Testis (tissue), 2 donors: ENCODE measurements around the gene CD74.

Source experiments
- POLR2A ChIP-seq: fragments of 450-650 bp; IDR thresholded peaks from one replicate; pipeline ENCODE4 v1.6.1; 2017; ENCODE audit warnings: antibody characterized with exemption, mild to moderate bottlenecking, moderate library complexity
- TF ChIP-seq, protein P1 (sequence below), 3 experiments: fragments of 450-650 bp in 2 of 3; fragments of 200-600 bp in 1 of 3; sonication (generic) in 1 of 3; IDR thresholded peaks; one replicate each; pipeline ENCODE4 v1.5.1; 2016 to 2019; ENCODE audit warnings: antibody characterized with exemption in 3 of 3, mild to moderate bottlenecking in 2 of 3, moderate library complexity in 1 of 3

DNA sequence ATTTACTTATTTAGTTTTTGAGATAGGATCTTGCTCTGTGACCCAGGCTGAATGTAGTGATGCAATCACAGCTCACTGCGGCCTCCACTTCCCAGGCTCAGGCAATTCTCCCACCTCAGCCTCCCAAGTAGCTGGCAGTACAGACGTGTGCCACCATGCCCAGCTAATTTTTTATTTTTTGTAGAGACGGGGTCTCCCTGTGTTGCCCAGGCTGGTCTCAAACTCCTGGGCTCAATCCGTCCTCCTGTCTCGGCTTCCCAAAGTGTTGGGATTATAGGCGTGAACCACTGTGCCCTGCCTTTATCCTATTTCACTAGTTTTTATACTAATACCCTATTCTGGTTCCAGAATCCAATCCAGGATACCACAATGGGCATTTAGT, 30.0 kb upstream of the CD74 start:
- TF ChIP-seq, protein P1, sequence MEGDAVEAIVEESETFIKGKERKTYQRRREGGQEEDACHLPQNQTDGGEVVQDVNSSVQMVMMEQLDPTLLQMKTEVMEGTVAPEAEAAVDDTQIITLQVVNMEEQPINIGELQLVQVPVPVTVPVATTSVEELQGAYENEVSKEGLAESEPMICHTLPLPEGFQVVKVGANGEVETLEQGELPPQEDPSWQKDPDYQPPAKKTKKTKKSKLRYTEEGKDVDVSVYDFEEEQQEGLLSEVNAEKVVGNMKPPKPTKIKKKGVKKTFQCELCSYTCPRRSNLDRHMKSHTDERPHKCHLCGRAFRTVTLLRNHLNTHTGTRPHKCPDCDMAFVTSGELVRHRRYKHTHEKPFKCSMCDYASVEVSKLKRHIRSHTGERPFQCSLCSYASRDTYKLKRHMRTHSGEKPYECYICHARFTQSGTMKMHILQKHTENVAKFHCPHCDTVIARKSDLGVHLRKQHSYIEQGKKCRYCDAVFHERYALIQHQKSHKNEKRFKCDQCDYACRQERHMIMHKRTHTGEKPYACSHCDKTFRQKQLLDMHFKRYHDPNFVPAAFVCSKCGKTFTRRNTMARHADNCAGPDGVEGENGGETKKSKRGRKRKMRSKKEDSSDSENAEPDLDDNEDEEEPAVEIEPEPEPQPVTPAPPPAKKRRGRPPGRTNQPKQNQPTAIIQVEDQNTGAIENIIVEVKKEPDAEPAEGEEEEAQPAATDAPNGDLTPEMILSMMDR (IDR thresholded peaks at IDR 0.05) = no peak
- no peak for TF ChIP-seq POLR2A
